ENCODE data around the gene ETF1. TPM values are rescaled to one million over a fixed set of nuclear protein-coding genes. Genes with fewer than 3 reads are reported as not detected.

ETF1 gene
- total RNA-seq, 6 experiments from 2014 or later: 133 to 153 (median 148) TPM

DNA sequence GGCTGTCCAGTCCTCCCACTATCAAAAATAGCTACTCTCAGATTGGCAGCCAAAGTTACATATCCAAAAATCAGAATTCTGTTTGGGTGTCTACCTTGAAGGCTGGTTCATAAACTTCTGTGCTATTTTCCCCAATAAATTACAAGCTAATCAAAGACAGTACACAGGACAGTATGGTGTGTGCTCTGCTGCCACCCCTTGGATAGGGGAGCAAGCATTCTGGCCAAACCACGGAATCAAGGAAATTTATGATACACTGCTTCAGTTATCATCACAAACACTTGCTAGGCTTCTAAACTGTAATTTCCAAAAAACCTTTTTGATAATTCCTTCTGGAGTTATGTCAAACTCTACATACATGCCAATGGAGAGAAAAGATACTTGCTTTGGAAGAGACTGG is 15.9 kb downstream of the ETF1 start:
- Mint-ChIP-seq H3K36me3 (ENCODE audit: low read depth) (peaks cover 21% of the 10 kb centered on the region), H3K27me3 (ENCODE audit: insufficient read depth) (peaks cover 3% of the 10 kb centered on the region; the same call in 1 of the 2 replicates), H3K4me1 (ENCODE audit: low read depth) (peaks cover 39% of the 10 kb centered on the region), H3K27ac (peak overlapping the region; percentile 13; the same call in 1 of the 2 replicates), H3K9me3 (no peaks in the 10 kb centered on the region), H3K4me3 (no peak overlapping the region)
- TF ChIP-seq, protein P1, sequence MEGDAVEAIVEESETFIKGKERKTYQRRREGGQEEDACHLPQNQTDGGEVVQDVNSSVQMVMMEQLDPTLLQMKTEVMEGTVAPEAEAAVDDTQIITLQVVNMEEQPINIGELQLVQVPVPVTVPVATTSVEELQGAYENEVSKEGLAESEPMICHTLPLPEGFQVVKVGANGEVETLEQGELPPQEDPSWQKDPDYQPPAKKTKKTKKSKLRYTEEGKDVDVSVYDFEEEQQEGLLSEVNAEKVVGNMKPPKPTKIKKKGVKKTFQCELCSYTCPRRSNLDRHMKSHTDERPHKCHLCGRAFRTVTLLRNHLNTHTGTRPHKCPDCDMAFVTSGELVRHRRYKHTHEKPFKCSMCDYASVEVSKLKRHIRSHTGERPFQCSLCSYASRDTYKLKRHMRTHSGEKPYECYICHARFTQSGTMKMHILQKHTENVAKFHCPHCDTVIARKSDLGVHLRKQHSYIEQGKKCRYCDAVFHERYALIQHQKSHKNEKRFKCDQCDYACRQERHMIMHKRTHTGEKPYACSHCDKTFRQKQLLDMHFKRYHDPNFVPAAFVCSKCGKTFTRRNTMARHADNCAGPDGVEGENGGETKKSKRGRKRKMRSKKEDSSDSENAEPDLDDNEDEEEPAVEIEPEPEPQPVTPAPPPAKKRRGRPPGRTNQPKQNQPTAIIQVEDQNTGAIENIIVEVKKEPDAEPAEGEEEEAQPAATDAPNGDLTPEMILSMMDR (IDR thresholded peaks at IDR 0.05): no peak
- DNase-seq: no peak

DNA sequence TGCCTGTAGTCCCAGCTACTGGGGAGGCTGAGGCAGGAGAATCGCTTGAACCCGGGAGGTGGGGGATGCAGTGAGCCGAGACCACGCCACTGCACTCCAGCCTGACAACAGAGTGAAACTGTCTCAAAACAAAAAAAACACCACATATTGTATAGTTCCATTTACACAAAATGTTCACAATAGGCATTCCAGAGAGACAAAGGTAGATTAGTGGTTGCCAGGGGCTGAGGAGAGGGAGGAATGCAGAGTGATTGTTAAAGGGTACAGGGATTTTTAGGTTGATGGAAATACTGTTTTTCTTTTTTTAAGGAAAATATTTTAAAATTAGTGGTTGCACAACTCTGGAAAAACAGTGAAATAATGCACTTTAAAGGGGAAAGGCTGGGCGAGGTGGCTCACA is 19.6 kb downstream of the ETF1 start:
- H3K4me3 Mint-ChIP-seq: no peak overlapping the region
- TF ChIP-seq, protein P1 (IDR thresholded peaks at IDR 0.05): no peak

DNA sequence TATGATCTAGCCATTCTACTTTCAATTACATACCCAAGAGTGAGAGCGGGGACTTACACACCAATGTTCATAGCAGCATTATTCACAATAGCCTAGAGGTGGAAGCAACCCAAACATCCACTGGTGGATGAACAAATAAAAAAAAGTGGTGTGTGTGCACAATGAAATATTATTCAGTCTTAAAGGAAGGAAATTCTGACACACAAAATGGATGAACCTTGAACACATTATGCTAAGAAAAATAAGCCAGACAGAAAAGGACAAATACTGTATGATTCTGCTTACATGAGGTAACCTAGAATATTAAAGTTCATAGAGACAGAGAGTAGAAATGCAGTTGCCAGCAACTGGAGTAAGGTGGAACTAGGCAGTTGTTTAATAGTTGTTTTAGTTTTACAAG is 22.1 kb downstream of the ETF1 start:
- TF ChIP-seq, protein P1 (IDR thresholded peaks at IDR 0.05): no peak
- H3K27ac Mint-ChIP-seq: peak overlapping the region; percentile 9; the same call in 1 of the 2 replicates

More for the DNA sequence above, 19.6 kb downstream of the ETF1 start:
- Mint-ChIP-seq H3K4me1 (ENCODE audit: low read depth) (peaks cover 40% of the 10 kb centered on the region), H3K27ac (no peak overlapping the region), H3K27me3 (ENCODE audit: insufficient read depth) (peaks cover 3% of the 10 kb centered on the region; the same call in 1 of the 2 replicates), H3K9me3 (no peaks in the 10 kb centered on the region), H3K36me3 (ENCODE audit: low read depth) (peaks cover 22% of the 10 kb centered on the region)
- DNase-seq: no peak

DNA sequence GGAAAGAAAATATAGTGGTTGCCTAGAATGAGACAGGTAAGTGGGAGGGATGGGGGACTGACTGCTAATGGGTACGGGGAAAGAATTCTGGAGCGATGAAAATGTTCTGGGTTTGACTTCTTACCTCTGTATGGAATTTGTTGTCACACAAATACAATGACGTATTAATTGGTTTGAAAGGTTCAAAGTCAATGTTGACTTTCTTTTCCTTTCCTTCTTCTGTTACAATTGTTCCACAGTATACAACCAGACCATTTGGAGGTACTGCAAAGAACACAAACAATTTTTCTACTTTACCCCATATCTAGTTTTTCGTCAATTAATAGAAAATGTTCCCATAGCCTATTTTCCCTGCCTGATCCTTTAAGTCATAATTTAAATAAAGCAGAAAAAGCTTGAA is 25.6 kb downstream of the ETF1 start:
- H3K27ac Mint-ChIP-seq: no peak overlapping the region
- H3K27me3 Mint-ChIP-seq (ENCODE audit: insufficient read depth): no peaks in the 10 kb centered on the region
- peaks cover 21% of the 10 kb centered on the region for H3K4me1 Mint-ChIP-seq (ENCODE audit: low read depth)
- peaks cover 32% of the 10 kb centered on the region for H3K36me3 Mint-ChIP-seq (ENCODE audit: low read depth)
- no peak for DNase-seq
- TF ChIP-seq, protein P1 (IDR thresholded peaks at IDR 0.05): no peak
- no peak overlapping the region for H3K4me3 Mint-ChIP-seq
- H3K9me3 Mint-ChIP-seq: no peaks in the 10 kb centered on the region

More for the DNA sequence above, 22.1 kb downstream of the ETF1 start:
- no peaks in the 10 kb centered on the region for H3K9me3 Mint-ChIP-seq
- H3K4me3 Mint-ChIP-seq: no peak overlapping the region
- peaks cover 3% of the 10 kb centered on the region; the same call in 1 of the 2 replicates for H3K27me3 Mint-ChIP-seq (ENCODE audit: insufficient read depth)
- peaks cover 26% of the 10 kb centered on the region for H3K4me1 Mint-ChIP-seq (ENCODE audit: low read depth)
- H3K36me3 Mint-ChIP-seq (ENCODE audit: low read depth): peaks cover 25% of the 10 kb centered on the region
- no peak for DNase-seq

DNA sequence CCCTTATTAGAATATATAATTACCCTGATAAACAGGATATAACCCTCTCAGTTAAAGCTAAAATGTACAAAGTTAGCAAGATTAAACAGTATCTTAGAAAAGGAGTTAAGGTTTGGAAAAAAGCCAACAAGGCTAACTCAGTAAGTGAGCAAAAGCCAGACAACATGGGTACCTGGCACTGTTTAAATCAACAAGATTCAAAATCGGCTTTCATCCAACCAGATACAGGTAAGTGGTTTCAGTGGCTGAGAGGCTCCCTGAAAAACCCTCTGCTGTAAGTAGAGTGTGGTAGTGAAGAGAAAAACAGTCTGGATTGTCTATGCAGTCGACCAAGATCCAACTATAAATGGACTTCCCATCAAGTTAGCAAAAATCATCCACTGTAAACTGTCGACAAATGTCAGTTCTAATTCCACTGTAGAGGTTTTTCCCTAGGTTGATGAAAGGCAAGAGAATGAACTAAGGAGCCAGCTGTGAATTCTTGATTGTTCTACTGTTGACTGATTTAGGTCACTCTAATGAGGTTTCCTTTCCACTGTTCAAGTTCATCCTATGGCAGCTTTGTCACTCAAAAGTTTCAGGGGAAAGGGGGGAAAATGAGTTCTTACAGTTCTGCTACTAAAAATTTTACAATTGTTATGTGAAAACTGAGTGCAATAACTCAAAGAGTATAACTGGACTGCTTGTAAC is 27.3 kb downstream of the ETF1 start:
- H3K27ac Mint-ChIP-seq: no peak overlapping the region
- TF ChIP-seq, protein P1 (IDR thresholded peaks at IDR 0.05): no peak

More for the DNA sequence above, 27.3 kb downstream of the ETF1 start:
- Mint-ChIP-seq H3K27me3 (ENCODE audit: insufficient read depth) (no peaks in the 10 kb centered on the region), H3K9me3 (no peaks in the 10 kb centered on the region), H3K36me3 (ENCODE audit: low read depth) (peaks cover 33% of the 10 kb centered on the region), H3K4me1 (ENCODE audit: low read depth) (peaks cover 17% of the 10 kb centered on the region), H3K4me3 (no peak overlapping the region)
- DNase-seq: no peak

Measured in HFFc6 (cell line).